ENCODE results near the gene NELL1. TPM values are rescaled to one million over a fixed set of nuclear protein-coding genes. Genes with fewer than 3 reads are reported as not detected.

NELL1 gene
- total RNA-seq, 2 experiments from 2014 or later, result not detected

DNA sequence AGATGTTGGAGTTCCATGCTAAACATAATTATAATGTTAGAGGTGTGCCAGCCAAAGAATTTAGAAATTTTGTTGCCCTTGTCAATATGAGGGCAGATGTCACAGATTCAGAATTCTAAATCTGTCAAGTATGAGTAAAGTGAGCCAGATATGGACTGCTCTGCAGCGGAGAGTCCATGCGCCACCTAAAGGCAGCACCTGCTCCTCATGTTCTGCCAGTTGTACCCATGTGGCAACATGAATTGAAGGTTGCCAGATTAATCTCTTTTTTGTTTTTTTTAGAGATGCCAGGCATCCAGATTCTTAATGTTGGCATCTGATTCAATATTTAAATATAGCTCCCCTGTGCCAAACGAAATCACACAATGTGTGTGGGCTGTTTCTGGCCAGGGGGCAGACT is 844.9 kb downstream of the NELL1 start:
- Mint-ChIP-seq H3K4me3 (no peak overlapping the region), H3K27ac (no peak overlapping the region), H3K4me1 (ENCODE audit: low read depth) (no peaks in the 10 kb centered on the region), H3K9me3 (peaks cover 4% of the 10 kb centered on the region), H3K27me3 (no peaks in the 10 kb centered on the region), H3K36me3 (ENCODE audit: low read depth) (no peaks in the 10 kb centered on the region)
- ATAC-seq, result no peak
- CTCF ChIA-PET, result no interaction called here
- TF ChIP-seq, protein P1, sequence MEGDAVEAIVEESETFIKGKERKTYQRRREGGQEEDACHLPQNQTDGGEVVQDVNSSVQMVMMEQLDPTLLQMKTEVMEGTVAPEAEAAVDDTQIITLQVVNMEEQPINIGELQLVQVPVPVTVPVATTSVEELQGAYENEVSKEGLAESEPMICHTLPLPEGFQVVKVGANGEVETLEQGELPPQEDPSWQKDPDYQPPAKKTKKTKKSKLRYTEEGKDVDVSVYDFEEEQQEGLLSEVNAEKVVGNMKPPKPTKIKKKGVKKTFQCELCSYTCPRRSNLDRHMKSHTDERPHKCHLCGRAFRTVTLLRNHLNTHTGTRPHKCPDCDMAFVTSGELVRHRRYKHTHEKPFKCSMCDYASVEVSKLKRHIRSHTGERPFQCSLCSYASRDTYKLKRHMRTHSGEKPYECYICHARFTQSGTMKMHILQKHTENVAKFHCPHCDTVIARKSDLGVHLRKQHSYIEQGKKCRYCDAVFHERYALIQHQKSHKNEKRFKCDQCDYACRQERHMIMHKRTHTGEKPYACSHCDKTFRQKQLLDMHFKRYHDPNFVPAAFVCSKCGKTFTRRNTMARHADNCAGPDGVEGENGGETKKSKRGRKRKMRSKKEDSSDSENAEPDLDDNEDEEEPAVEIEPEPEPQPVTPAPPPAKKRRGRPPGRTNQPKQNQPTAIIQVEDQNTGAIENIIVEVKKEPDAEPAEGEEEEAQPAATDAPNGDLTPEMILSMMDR (IDR thresholded peaks at IDR 0.05), result no peak
- intact Hi-C loops (cut with micrococcal nuclease), result loop anchor here (5.0 kb wide), 1 partner anchor 867 kb away; no protein-coding TSS in a partner anchor
- POLR2A ChIA-PET, result no interaction called here
- DNase-seq, result no peak

DNA sequence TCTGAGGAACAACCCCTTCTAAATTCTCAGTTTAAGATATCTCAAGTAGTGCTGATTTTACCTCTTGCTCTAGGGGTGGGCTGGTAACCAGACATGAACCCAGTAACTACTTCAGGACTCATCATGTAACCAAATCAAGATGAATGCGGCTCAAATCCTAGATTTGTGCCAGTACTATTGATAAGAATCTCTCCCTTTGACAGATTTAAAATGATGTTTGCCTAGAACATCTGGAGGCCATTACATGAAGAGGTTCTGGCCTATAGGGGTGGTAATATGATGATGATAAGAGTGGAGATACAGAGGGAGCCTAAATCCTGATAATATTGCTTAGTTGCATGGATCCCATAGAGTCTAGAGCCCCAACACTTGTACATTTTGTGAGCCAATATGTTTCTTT is 850.9 kb downstream of the NELL1 start:
- Mint-ChIP-seq H3K27me3 (no peaks in the 10 kb centered on the region), H3K4me3 (no peak overlapping the region), H3K36me3 (ENCODE audit: low read depth) (no peaks in the 10 kb centered on the region), H3K9me3 (peaks cover 4% of the 10 kb centered on the region), H3K27ac (no peak overlapping the region), H3K4me1 (ENCODE audit: low read depth) (no peaks in the 10 kb centered on the region)
- intact Hi-C loops (cut with micrococcal nuclease), result no loop called here
- CTCF ChIA-PET, result no interaction called here
- DNase-seq (no peak), ATAC-seq (no peak)
- TF ChIP-seq, protein P1 (IDR thresholded peaks at IDR 0.05), result no peak
- POLR2A ChIA-PET, result no interaction called here

DNA sequence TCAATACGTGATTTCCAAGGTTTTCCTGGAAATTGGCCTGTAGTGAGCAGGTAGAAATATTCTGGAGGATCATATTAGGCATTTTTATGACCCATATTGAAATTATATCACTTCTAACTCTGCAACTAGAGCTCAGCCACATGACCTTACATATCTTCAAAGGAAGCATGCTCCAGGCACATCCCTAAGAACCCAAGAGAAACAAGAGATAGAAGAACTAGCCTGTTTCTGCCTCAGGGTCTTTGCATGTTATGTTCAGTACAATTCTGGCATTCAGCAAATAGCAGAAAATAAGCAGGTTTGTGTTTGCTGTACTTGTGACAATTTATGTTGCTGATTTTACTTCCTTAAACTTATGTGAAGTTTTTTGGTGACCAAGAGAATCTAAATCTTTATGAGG is 859.8 kb downstream of the NELL1 start:
- intact Hi-C loops (cut with micrococcal nuclease), result no loop called here
- ChIA-PET POLR2A (no interaction called here), CTCF (no interaction called here)
- no peak overlapping the region for H3K4me3 Mint-ChIP-seq
- no peaks in the 10 kb centered on the region for H3K27me3 Mint-ChIP-seq
- H3K36me3 Mint-ChIP-seq (ENCODE audit: low read depth), result no peaks in the 10 kb centered on the region
- DNase-seq (no peak), ATAC-seq (no peak)
- H3K9me3 Mint-ChIP-seq, result no peaks in the 10 kb centered on the region
- no peaks in the 10 kb centered on the region for H3K4me1 Mint-ChIP-seq (ENCODE audit: low read depth)
- no peak overlapping the region for H3K27ac Mint-ChIP-seq
- TF ChIP-seq, protein P1 (IDR thresholded peaks at IDR 0.05), result no peak

DNA sequence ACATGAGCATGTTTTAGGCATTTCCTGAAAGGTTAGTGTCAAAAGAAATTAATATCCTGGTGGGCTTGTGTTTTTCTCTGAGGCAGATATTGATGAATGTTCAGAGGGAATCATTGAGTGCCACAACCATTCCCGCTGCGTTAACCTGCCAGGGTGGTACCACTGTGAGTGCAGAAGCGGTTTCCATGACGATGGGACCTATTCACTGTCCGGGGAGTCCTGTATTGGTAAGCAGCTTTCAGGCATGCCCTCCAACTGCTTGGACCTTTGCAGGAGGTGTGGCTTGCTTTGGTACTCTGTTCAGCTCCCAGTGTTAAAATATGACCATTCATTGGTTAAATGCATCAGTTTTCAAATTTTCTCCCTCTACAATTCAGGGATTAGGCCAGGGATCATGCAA is 864.9 kb downstream of the NELL1 start:
- Mint-ChIP-seq H3K9me3 (no peaks in the 10 kb centered on the region), H3K27ac (no peak overlapping the region), H3K4me3 (no peak overlapping the region), H3K36me3 (ENCODE audit: low read depth) (no peaks in the 10 kb centered on the region), H3K4me1 (ENCODE audit: low read depth) (no peaks in the 10 kb centered on the region), H3K27me3 (no peaks in the 10 kb centered on the region)
- no peak for DNase-seq
- intact Hi-C loops (cut with micrococcal nuclease), result no loop called here
- POLR2A ChIA-PET, result no interaction called here
- CTCF ChIA-PET, result no interaction called here
- ATAC-seq, result no peak
- TF ChIP-seq, protein P1 (IDR thresholded peaks at IDR 0.05), result no peak

DNA sequence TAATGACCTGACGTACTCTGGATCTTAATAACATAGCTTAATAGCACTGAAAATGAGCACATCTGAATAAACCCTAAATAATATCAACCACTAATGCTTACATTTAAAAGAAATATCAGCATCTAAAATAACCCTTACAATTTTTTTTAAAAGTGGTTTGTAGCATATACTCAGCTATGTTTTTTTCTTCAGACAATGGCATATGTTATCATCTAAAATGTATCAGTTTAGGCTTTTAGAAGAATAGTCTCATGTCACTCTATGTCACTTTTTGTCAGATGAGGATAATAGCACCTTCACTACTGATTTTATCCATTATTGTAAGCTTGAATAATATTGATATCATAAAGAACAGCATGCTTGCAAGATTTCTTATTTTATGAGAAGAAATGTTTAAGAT is 868.6 kb downstream of the NELL1 start:
- ChIA-PET POLR2A (no interaction called here), CTCF (no interaction called here)
- ATAC-seq (no peak), DNase-seq (no peak)
- no peaks in the 10 kb centered on the region for H3K36me3 Mint-ChIP-seq (ENCODE audit: low read depth)
- intact Hi-C loops (cut with micrococcal nuclease), result no loop called here
- no peaks in the 10 kb centered on the region for H3K9me3 Mint-ChIP-seq
- H3K4me1 Mint-ChIP-seq (ENCODE audit: low read depth), result no peaks in the 10 kb centered on the region
- H3K4me3 Mint-ChIP-seq, result no peak overlapping the region
- H3K27ac Mint-ChIP-seq, result no peak overlapping the region
- TF ChIP-seq, protein P1 (IDR thresholded peaks at IDR 0.05), result no peak
- H3K27me3 Mint-ChIP-seq, result no peaks in the 10 kb centered on the region
